ENCODE measurements around the gene EAF1.
"Not testable (repeated sequence)": the region's sequence is repeated elsewhere in the genome, so short reads cannot be mapped to it uniquely, and the experiment has no call there.

Gene EAF1

GRCh38 chr3:15484551-15484950 is 57.2 kb downstream of the EAF1 start:
- DNase-seq: not testable (repeated sequence)

- no peak for DNase-seq
Observed at GRCh38 chr3:15486020-15486419, 58.6 kb downstream of the EAF1 start.

- DNase-seq: peak in 1 of 5 experiments; percentile 33
Observed at GRCh38 chr3:15486979-15487378, 59.6 kb downstream of the EAF1 start.

GRCh38 chr3:15488002-15488401 is 60.6 kb downstream of the EAF1 start:
- DNase-seq: no peak

- DNase-seq: no peak
Observed at GRCh38 chr3:15490158-15490557, 62.8 kb downstream of the EAF1 start.

- DNase-seq: no peak
Observed at GRCh38 chr3:15491143-15491542, 63.7 kb downstream of the EAF1 start.
